Activated CD8-positive, alpha-beta T cell treated with anti-CD3 and anti-CD28 coated beads for 36 hours (primary cell): ENCODE measurements around the gene ICAM2. TPM values are rescaled to one million over a fixed set of nuclear protein-coding genes. Genes with fewer than 3 reads are reported as not detected.

Experiments used
- ATAC-seq: fragments of 200-7000 bp; cut with Tn5 transposase; one replicate; pipeline ENCODE4 v1.10.0; 2021; ENCODE audit warnings: mild to moderate bottlenecking, moderate library complexity
- CTCF ChIA-PET: fragments of 350-600 bp; sonication (Branson Sonifier 250); formaldehyde crosslinking; loops from one replicate; lab custom pipeline; 2021; ENCODE audit warnings: antibody characterized with exemption; lab: Charles Lee
- POLR2A ChIA-PET: fragments of 350-600 bp; sonication (Branson Sonifier 250); formaldehyde crosslinking; loops from one replicate; lab custom pipeline; 2021; ENCODE audit warnings: antibody characterized with exemption; lab: Charles Lee
- DNase-seq: peaks from one replicate; pipeline ENCODE4 v3.0.0-alpha.2; 2020
- H3K27ac Mint-ChIP-seq: one replicate; pipeline ENCODE4 v1.8.0; 2021; ENCODE audit warnings: mild to moderate bottlenecking, mixed read lengths
- H3K27me3 Mint-ChIP-seq: one replicate; pipeline ENCODE4 v1.8.0; 2021; ENCODE audit warnings: mixed read lengths
- H3K36me3 Mint-ChIP-seq: one replicate; pipeline ENCODE4 v1.8.0; 2021; ENCODE audit warnings: low read depth, mixed read lengths
- H3K4me1 Mint-ChIP-seq: one replicate; pipeline ENCODE4 v1.8.0; 2021; ENCODE audit warnings: low read depth, mixed read lengths
- H3K4me3 Mint-ChIP-seq: one replicate; pipeline ENCODE4 v1.8.0; 2021; ENCODE audit warnings: mild to moderate bottlenecking, moderate library complexity, mixed read lengths
- H3K9me3 Mint-ChIP-seq: one replicate; pipeline ENCODE4 v1.8.0; 2021; ENCODE audit warnings: mixed read lengths
- intact Hi-C: fragments of 100-400 bp; cut with micrococcal nuclease; formaldehyde crosslinking; loops from one replicate; pipeline ENCODE4 v1.10.0; 2022
- total RNA-seq, 2 experiments: library from RNA; stranded (reverse); gene quantifications; one replicate each; pipeline ENCODE4 v1.2.3, GENCODE V29; 2021
- TF ChIP-seq, protein P1 (sequence below): fragments of 200-600 bp; IDR thresholded peaks from one replicate; pipeline ENCODE4 v1.8.0; 2022; ENCODE audit warnings: antibody characterized with exemption, mild to moderate bottlenecking

The ICAM2 gene
- total RNA-seq, 2 experiments from 2014 or later, result 53.3 to 53.7 TPM

DNA sequence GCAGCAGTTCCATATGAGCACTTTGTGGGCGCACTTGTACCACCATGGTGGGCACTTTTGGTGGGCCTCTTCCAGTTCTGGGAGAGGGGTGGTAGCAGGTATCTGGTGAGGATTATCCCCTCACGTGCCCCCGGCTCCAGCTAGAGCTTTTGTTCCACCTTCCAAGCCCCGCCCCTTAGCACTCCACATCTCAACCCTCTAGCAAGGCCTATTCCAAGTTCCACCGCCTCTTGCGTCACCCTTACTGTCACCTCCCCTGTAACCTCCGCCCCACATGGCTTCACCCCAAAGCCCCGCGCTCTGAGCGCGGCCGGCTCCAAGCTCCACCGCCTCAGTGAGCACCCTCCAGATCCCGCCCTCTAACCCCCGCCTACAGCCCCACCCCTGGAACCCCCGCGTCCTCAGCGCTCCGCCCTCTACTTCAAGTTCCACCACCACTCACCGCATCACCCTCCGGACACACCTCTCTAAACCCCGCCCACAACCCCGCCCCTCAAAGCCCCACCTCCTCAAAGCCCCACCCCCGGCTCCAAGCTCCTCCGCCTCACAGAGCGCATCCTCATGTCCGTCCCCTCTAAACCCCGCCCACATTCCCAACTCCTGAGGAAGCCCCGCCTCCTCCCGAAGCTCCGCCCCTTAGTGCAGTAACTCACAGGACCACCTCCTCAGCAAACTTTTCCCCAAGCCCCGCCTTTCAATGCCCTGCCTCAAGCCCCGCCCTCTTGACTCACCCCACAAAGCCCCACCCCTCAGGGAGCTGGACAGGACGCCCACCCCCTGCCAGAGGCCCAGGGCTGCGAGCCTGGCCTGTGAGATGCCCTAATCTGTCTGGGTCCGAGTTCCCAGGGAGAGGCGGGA, 58.8 kb downstream of the ICAM2 start:
- intact Hi-C loops, result no loop called here
- peaks cover 8% of the 10 kb centered on the region for H3K4me1 Mint-ChIP-seq
- ChIA-PET CTCF (interaction anchor here (2.2 kb wide), 1 partner anchor 15 kb away, joined by 8 read pairs; no protein-coding TSS in a partner anchor), POLR2A (interaction anchor here (1.4 kb wide), 1 partner anchor 18 kb away, joined by 4 read pairs; no protein-coding TSS in a partner anchor)
- H3K27me3 Mint-ChIP-seq, result no peaks in the 10 kb centered on the region
- no peak overlapping the region for H3K27ac Mint-ChIP-seq
- H3K4me3 Mint-ChIP-seq, result no peak overlapping the region
- H3K9me3 Mint-ChIP-seq, result no peaks in the 10 kb centered on the region
- no peaks in the 10 kb centered on the region for H3K36me3 Mint-ChIP-seq
- peak; percentile 80 for ATAC-seq
- TF ChIP-seq, protein P1, sequence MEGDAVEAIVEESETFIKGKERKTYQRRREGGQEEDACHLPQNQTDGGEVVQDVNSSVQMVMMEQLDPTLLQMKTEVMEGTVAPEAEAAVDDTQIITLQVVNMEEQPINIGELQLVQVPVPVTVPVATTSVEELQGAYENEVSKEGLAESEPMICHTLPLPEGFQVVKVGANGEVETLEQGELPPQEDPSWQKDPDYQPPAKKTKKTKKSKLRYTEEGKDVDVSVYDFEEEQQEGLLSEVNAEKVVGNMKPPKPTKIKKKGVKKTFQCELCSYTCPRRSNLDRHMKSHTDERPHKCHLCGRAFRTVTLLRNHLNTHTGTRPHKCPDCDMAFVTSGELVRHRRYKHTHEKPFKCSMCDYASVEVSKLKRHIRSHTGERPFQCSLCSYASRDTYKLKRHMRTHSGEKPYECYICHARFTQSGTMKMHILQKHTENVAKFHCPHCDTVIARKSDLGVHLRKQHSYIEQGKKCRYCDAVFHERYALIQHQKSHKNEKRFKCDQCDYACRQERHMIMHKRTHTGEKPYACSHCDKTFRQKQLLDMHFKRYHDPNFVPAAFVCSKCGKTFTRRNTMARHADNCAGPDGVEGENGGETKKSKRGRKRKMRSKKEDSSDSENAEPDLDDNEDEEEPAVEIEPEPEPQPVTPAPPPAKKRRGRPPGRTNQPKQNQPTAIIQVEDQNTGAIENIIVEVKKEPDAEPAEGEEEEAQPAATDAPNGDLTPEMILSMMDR, result no peak
- peak; percentile 65 for DNase-seq

DNA sequence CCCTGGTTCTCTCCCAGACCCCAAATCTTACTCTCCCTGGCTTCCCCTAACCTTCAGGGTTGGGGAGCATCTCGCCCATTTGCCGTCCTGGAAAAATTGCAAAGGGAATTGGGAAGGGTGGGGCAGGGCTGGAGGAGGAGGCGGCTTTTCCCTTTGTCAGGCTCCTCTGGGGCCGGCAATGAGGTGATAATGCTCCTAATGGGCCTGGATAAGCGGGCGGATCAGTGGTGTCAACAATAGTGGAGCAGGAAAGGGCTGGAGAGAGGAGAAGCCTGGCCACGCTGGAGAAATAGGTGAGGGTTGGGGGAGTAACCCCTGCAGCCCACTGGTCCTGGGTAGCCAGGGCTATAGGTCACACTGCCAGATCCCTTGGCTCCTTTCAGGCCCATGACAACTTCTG, 60.0 kb downstream of the ICAM2 start:
- Mint-ChIP-seq H3K27ac (no peak overlapping the region), H3K36me3 (no peaks in the 10 kb centered on the region), H3K4me3 (no peak overlapping the region), H3K27me3 (no peaks in the 10 kb centered on the region), H3K9me3 (no peaks in the 10 kb centered on the region), H3K4me1 (peaks cover 4% of the 10 kb centered on the region)
- POLR2A ChIA-PET, result interaction anchor here (0.6 to 1.4 kb wide), 2 partner anchors 13 to 19 kb away, joined by 3 to 4 read pairs; no protein-coding TSS in a partner anchor
- DNase-seq, result no peak
- intact Hi-C loops, result no loop called here
- TF ChIP-seq, protein P1, result no peak
- no peak for ATAC-seq
- CTCF ChIA-PET, result interaction anchor here (2.2 kb wide), 1 partner anchor 14 kb away, joined by 8 read pairs; no protein-coding TSS in a partner anchor

DNA sequence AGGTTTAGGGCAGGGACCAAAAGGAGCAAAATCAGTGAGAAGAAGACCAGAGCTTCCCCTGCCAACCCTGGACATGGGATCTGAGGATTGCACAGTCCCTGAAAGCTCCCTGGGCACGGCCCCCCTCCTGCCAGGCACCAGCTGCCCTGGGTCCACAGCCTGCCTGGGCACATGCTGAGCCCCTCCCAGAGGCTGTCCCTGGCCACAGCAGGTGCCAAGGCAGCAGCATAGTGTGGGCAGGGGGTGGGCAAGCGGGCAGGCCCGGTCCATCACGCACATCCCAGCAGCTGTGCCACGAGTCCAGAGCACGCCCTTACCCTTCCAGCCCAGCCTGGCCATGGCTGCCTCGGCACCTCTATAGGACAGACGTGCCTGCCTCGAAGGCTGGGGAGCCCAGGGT, 60.4 kb downstream of the ICAM2 start:
- Mint-ChIP-seq H3K36me3 (no peaks in the 10 kb centered on the region), H3K9me3 (no peaks in the 10 kb centered on the region), H3K27ac (no peak overlapping the region), H3K4me1 (peaks cover 7% of the 10 kb centered on the region), H3K4me3 (no peak overlapping the region), H3K27me3 (no peaks in the 10 kb centered on the region)
- ATAC-seq, result no peak
- TF ChIP-seq, protein P1, result no peak
- CTCF ChIA-PET, result no interaction called here
- DNase-seq, result no peak
- POLR2A ChIA-PET, result no interaction called here
- intact Hi-C loops, result no loop called here

DNA sequence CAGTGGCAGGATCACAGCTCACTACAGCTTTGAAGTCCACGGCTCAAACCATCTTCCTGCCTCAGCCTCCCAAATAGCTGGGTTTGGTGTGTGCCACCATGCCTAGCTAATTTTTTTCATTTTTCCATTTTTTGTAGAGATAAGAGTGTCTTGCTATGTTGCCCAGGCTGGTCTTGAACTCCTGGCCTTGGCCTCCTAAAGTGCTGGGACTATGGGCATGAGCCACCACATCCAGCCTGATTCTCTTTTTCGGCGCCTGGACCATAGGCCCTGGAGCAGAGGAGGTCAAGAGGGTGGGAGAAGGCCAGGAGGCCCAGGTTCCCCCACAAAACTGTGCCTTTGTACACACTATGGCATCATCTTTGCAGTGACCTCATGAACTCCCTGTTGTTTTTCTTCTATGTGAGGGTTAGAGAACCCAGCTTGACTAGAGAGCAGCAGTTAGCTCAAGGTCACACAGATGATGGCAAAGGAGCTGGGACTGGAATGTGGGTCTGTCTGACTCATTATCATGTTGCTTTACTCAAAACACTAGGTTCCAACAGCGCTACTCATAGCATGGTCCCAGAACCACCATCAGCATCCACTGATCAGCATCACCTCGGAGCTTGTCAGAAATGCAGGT, 64.0 kb downstream of the ICAM2 start:
- DNase-seq (no peak), ATAC-seq (no peak)
- ChIA-PET POLR2A (interaction anchor here (1.1 to 1.4 kb wide), 2 partner anchors 9 to 64 kb away, joined by 4 to 5 read pairs; partner anchors contain the start of gene ICAM2), CTCF (interaction anchor here (1.5 to 4.5 kb wide), 4 partner anchors 10 to 69 kb away, joined by 3 to 35 read pairs (median 6); partner anchors contain the start of gene GH1)
- TF ChIP-seq, protein P1, result no peak
- H3K27me3 Mint-ChIP-seq, result no peaks in the 10 kb centered on the region
- no peaks in the 10 kb centered on the region for H3K36me3 Mint-ChIP-seq
- H3K27ac Mint-ChIP-seq, result no peak overlapping the region
- no peak overlapping the region for H3K4me3 Mint-ChIP-seq
- H3K9me3 Mint-ChIP-seq, result no peaks in the 10 kb centered on the region
- intact Hi-C loops, result no loop called here
- H3K4me1 Mint-ChIP-seq, result peaks cover 18% of the 10 kb centered on the region
